Endothelial cell of umbilical vein (primary cell): ENCODE measurements around the gene ZFAND5. TPM values are rescaled to one million over a fixed set of nuclear protein-coding genes. Genes with fewer than 3 reads are reported as not detected.

Source experiments
- BruUV-seq: library from RNA; stranded (reverse); fragments of 400-500 nt; replicated peaks from 2 replicates; lab custom pipeline; 2021; lab: Mats Ljungman, UMichigan
- CTCF ChIA-PET: fragments of 300-600, 350-600 bp; sonication (Branson Sonifier 250); formaldehyde crosslinking; loops from one replicate; lab custom pipeline; 2021; ENCODE audit warnings: antibody characterized with exemption, inconsistent platforms; lab: Charles Lee
- POLR2A ChIA-PET: fragments of 300-600, 350-600 bp; sonication (Branson Sonifier 250); formaldehyde crosslinking; loops from one replicate; lab custom pipeline; 2021; ENCODE audit warnings: antibody characterized with exemption, inconsistent platforms; lab: Charles Lee
- DNase-seq: peaks from one replicate; pipeline ENCODE4 v3.0.0-alpha.2; 2011; ENCODE audit warnings: low read depth, low spot score
- FAIRE-seq: peaks from 2 replicates; lab custom pipeline; 2011; peaks lifted over from hg19 to GRCh38; lab: Jason Lieb, UNC
- H2AFZ ChIP-seq: 2 replicates; pipeline ENCODE4 v1.6.0; 2012; ENCODE audit warnings: low read depth, low read length, control low read depth, inconsistent platforms
- H3K27ac ChIP-seq: 2 replicates; pipeline ENCODE4 v1.5.1; 2011; ENCODE audit warnings: low read depth, mild to moderate bottlenecking, control low read depth, low read length, moderate library complexity; ENCODE audit not compliant: insufficient read depth
- H3K27me3 ChIP-seq, 2 experiments: 2 replicates each; pipeline versions ENCODE4 v1.6.0 to v1.6.1; 2011; ENCODE audit warnings: low read length in 2 of 2, mixed read lengths in 1 of 2; ENCODE audit not compliant: control insufficient read depth in 2 of 2, insufficient read depth in 2 of 2
- H3K36me3 ChIP-seq, 2 experiments: 2 replicates in 1 of 2; 3 replicates in 1 of 2; pipeline ENCODE4 v1.5.1; 2011; ENCODE audit warnings: low read length in 2 of 2, mild to moderate bottlenecking in 1 of 2, moderate library complexity in 1 of 2; ENCODE audit not compliant: control insufficient read depth in 2 of 2, insufficient read depth in 2 of 2; ENCODE audit errors: extremely low read depth in 1 of 2
- H3K4me1 ChIP-seq: 3 replicates; pipeline ENCODE4 v1.5.1; 2011; ENCODE audit warnings: mild to moderate bottlenecking, low read length; ENCODE audit not compliant: control insufficient read depth, insufficient read depth; ENCODE audit errors: extremely low read depth
- H3K4me2 ChIP-seq: 2 replicates; pipeline ENCODE4 v1.6.1; 2011; ENCODE audit warnings: low read length, control low read depth, mixed read lengths; ENCODE audit not compliant: insufficient read depth
- H3K4me3 ChIP-seq, 3 experiments: fragments of 200-600 bp in 1 of 3; sonication (generic), shearing (Covaris generic) in 1 of 3; replicated peaks in 1 of 3; 2 replicates each; pipeline ENCODE4 v1.5.1; 2011 to 2016; ENCODE audit warnings: control low read depth in 3 of 3, low read length in 3 of 3, mild to moderate bottlenecking in 2 of 3, inconsistent platforms in 1 of 3, low read depth in 1 of 3, moderate library complexity in 1 of 3; ENCODE audit not compliant: insufficient read depth in 1 of 3
- H3K79me2 ChIP-seq: 2 replicates; pipeline ENCODE4 v1.6.0; 2012; ENCODE audit warnings: low read length, inconsistent platforms; ENCODE audit not compliant: control insufficient read depth, insufficient read depth
- H3K9ac ChIP-seq: replicated peaks from 2 replicates; pipeline ENCODE3; 2011; ENCODE audit warnings: low read length, control low read depth; ENCODE audit not compliant: insufficient read depth; ENCODE audit errors: extremely low read depth
- H3K9me1 ChIP-seq: replicated peaks from 3 replicates; pipeline ENCODE4 v1.6.0; 2011; ENCODE audit warnings: mild to moderate bottlenecking, low read length; ENCODE audit not compliant: control insufficient read depth, insufficient read depth; ENCODE audit errors: extremely low read depth
- H3K9me3 ChIP-seq: replicated peaks from 2 replicates; pipeline ENCODE4 v1.5.1; 2012; ENCODE audit warnings: low read length, inconsistent platforms; ENCODE audit not compliant: control insufficient read depth, insufficient read depth
- H4K20me1 ChIP-seq: replicated peaks from 2 replicates; pipeline ENCODE3; 2011; ENCODE audit warnings: mild to moderate bottlenecking, low read length; ENCODE audit not compliant: control insufficient read depth, insufficient read depth; ENCODE audit errors: extremely low read depth
- EZH2 ChIP-seq: IDR thresholded peaks from 2 replicates; pipeline ENCODE4 v1.6.1; 2012; ENCODE audit warnings: borderline replicate concordance, low read depth, mild to moderate bottlenecking, moderate library complexity, low read length, inconsistent platforms; ENCODE audit not compliant: severe bottlenecking
- FOS ChIP-seq: IDR thresholded peaks from 2 replicates; pipeline ENCODE4 v1.6.1; 2011; ENCODE audit warnings: mild to moderate bottlenecking, low read length, moderate library complexity, borderline replicate concordance; ENCODE audit not compliant: insufficient read depth
- GATA2 ChIP-seq: IDR thresholded peaks from 2 replicates; pipeline ENCODE4 v1.7.0; 2011; ENCODE audit warnings: low read depth, mild to moderate bottlenecking, moderate library complexity, mixed read lengths, low read length; ENCODE audit not compliant: insufficient read length, insufficient read depth
- JUN ChIP-seq: IDR thresholded peaks from 2 replicates; pipeline ENCODE4 v1.6.1; 2011; ENCODE audit warnings: borderline replicate concordance, low read depth; ENCODE audit not compliant: insufficient read length, insufficient read depth
- dilution Hi-C: fragments of 300-500 bp; cut with MboI; formaldehyde crosslinking; loops from one replicate; pipeline ENCODE4 v1.15.0; 2019; ENCODE audit warnings: low sequenced_read_pairs; ENCODE audit not compliant: extremely low pct_ligation_motif_present
- intact Hi-C: fragments of 100-400 bp; cut with micrococcal nuclease; formaldehyde crosslinking; loops from one replicate; pipeline ENCODE4 v1.10.0; 2022
- polyA plus RNA-seq, 4 experiments: library from polyadenylated mRNA; depleted of rRNA in 3 of 4; stranded (reverse) in 3 of 4; unstranded in 1 of 4; fragments of >200 nt; gene quantifications; 2 replicates each; pipeline versions ENCODE4 v1.2.1 to v1.2.3, GENCODE V29; 2011 to 2012; ENCODE audit warnings: missing spikeins in 1 of 4
- total RNA-seq: library from RNA; stranded (reverse); gene quantifications from 2 replicates; pipeline ENCODE4 v1.2.3, GENCODE V29; 2021
- TF ChIP-seq, protein P1 (sequence below), 2 donors: IDR thresholded peaks; 1 replicate in 1 of 2; 2 replicates in 1 of 2; pipeline ENCODE4 v1.5.1; 2011; ENCODE audit warnings: low read length in 2 of 2, mild to moderate bottlenecking in 2 of 2, moderate library complexity in 2 of 2, control low read depth in 1 of 2, inconsistent platforms in 1 of 2, low read depth in 1 of 2; ENCODE audit not compliant: insufficient read depth in 1 of 2; ENCODE audit errors: extremely low read depth in 1 of 2
- TF ChIP-seq, protein P2 (sequence below): IDR thresholded peaks from 2 replicates; pipeline ENCODE4 v1.6.1; 2011; ENCODE audit not compliant: insufficient read depth, insufficient read length

ZFAND5 gene
- total and polyA plus RNA-seq, 2 donors (not counting 3 experiments of a cell fraction or from before 2014, with no cell fraction given), result 63.7 to 176 TPM

DNA sequence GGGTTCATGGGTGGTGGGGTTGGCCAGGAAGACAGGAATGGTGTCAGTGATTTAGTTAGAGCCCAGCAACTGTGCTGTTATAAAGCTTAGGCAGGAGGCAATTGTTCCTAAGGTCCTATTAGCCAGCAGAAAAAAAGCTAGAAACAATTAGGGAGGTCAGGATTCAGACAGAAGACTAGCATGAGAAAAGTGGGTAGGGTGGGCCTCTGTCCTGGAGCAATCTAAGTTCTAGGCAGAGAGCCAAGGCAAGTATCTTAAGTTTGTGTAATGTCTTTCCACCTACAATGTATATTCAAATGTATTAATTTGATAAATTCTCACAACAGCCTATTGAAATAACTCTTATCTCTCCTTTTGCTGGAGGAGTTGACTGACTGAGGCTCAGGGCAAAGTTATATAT lies 6.1 kb upstream of the ZFAND5 start:
- no TSS peak for BruUV-seq

More for the DNA sequence above, 6.1 kb upstream of the ZFAND5 start:
- H3K4me1 ChIP-seq, result peaks cover 3% of the 10 kb centered on the region
- dilution Hi-C loops, result no loop called here
- H3K27ac ChIP-seq, result no peak overlapping the region
- no peaks in the 10 kb centered on the region for H3K9me3 ChIP-seq
- TF ChIP-seq GATA2 (no peak), FOS (no peak), JUN (no peak), EZH2 (no peak)
- TF ChIP-seq, protein P1, sequence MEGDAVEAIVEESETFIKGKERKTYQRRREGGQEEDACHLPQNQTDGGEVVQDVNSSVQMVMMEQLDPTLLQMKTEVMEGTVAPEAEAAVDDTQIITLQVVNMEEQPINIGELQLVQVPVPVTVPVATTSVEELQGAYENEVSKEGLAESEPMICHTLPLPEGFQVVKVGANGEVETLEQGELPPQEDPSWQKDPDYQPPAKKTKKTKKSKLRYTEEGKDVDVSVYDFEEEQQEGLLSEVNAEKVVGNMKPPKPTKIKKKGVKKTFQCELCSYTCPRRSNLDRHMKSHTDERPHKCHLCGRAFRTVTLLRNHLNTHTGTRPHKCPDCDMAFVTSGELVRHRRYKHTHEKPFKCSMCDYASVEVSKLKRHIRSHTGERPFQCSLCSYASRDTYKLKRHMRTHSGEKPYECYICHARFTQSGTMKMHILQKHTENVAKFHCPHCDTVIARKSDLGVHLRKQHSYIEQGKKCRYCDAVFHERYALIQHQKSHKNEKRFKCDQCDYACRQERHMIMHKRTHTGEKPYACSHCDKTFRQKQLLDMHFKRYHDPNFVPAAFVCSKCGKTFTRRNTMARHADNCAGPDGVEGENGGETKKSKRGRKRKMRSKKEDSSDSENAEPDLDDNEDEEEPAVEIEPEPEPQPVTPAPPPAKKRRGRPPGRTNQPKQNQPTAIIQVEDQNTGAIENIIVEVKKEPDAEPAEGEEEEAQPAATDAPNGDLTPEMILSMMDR (IDR thresholded peaks at IDR 0.05; ENCODE audit: extremely low read depth in 1 of 2, insufficient read depth in 1 of 2, low read depth in 1 of 2, low read length in 2 of 2), result no peak
- TF ChIP-seq, protein P2, sequence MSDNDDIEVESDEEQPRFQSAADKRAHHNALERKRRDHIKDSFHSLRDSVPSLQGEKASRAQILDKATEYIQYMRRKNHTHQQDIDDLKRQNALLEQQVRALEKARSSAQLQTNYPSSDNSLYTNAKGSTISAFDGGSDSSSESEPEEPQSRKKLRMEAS, result no peak
- intact Hi-C loops, result no loop called here
- no peak overlapping the region for H2AFZ ChIP-seq
- ChIA-PET CTCF (interaction anchor here (1.0 kb wide), 1 partner anchor 23 kb away, joined by 3 read pairs; no protein-coding TSS in a partner anchor), POLR2A (no interaction called here)
- no peaks in the 10 kb centered on the region for H3K27me3 ChIP-seq
- no peaks in the 10 kb centered on the region for H3K36me3 ChIP-seq
- no peak for FAIRE-seq
- H3K79me2 ChIP-seq, result no peaks in the 10 kb centered on the region
- no peak overlapping the region for H3K4me3 ChIP-seq
- H4K20me1 ChIP-seq, result no peaks in the 10 kb centered on the region
- no peak overlapping the region for H3K9ac ChIP-seq
- no peak overlapping the region for H3K4me2 ChIP-seq
- H3K9me1 ChIP-seq, result no peaks in the 10 kb centered on the region
- no peak for DNase-seq
